H7 (cell line): Measurements from ENCODE around the gene HIVEP1. TPM values are rescaled to one million over a fixed set of nuclear protein-coding genes. Genes with fewer than 3 reads are reported as not detected.

ENCODE experiments used
- DNase-seq: peaks from one replicate; pipeline ENCODE4 v3.0.0; 2012
- H3K27me3 ChIP-seq: 2 replicates; pipeline ENCODE4 v1.6.0; 2011; ENCODE audit warnings: mild to moderate bottlenecking, low read length; ENCODE audit not compliant: control insufficient read depth, insufficient read depth
- H3K36me3 ChIP-seq: replicated peaks from 2 replicates; pipeline ENCODE4 v1.5.1; 2011; ENCODE audit warnings: low read length; ENCODE audit not compliant: control insufficient read depth, insufficient read depth
- H3K4me3 ChIP-seq: 2 replicates; pipeline ENCODE4 v1.5.1; 2011; ENCODE audit warnings: low read depth, mild to moderate bottlenecking, control low read depth, low read length, moderate library complexity; ENCODE audit not compliant: insufficient read depth
- total RNA-seq: library from RNA; depleted of rRNA; stranded (reverse); fragments of >200 nt; shearing (Covaris generic); gene quantifications from 2 replicates; pipeline ENCODE4 v1.2.3, GENCODE V29; 2014

Gene HIVEP1
- total RNA-seq, 1 experiment from 2014 or later, result 13.3 TPM

GRCh38 chr6:12112540-12113189, 100.6 kb downstream of the HIVEP1 start:
- Histone ChIP-seq H3K4me3 (no peak overlapping the region), H3K36me3 (peaks cover 2% of the 10 kb centered on the region; the same call in 1 of the 2 replicates), H3K27me3 (no peaks in the 10 kb centered on the region)
- DNase-seq, result peak; percentile 35

- DNase-seq, result no peak
- no peak overlapping the region for H3K4me3 ChIP-seq
- no peaks in the 10 kb centered on the region for H3K27me3 ChIP-seq
- peaks cover 2% of the 10 kb centered on the region; the same call in 1 of the 2 replicates for H3K36me3 ChIP-seq
Measured at GRCh38 chr6:12113190-12113577, 101.1 kb downstream of the HIVEP1 start.

GRCh38 chr6:12114055-12114503, 102.0 kb downstream of the HIVEP1 start:
- Histone ChIP-seq H3K36me3 (peaks cover 2% of the 10 kb centered on the region; the same call in 1 of the 2 replicates), H3K4me3 (no peak overlapping the region), H3K27me3 (no peaks in the 10 kb centered on the region)
- no peak for DNase-seq

GRCh38 chr6:12115001-12115400, 102.9 kb downstream of the HIVEP1 start:
- Histone ChIP-seq H3K4me3 (no peak overlapping the region), H3K27me3 (no peaks in the 10 kb centered on the region), H3K36me3 (peaks cover 1% of the 10 kb centered on the region; the same call in 1 of the 2 replicates)
- DNase-seq, result no peak

- DNase-seq, result no peak
- Histone ChIP-seq H3K4me3 (no peak overlapping the region), H3K27me3 (no peaks in the 10 kb centered on the region), H3K36me3 (peaks cover 4% of the 10 kb centered on the region)
Measured at GRCh38 chr6:12115492-12115891, 103.4 kb downstream of the HIVEP1 start.

- no peak overlapping the region for H3K4me3 ChIP-seq
- no peak for DNase-seq
- no peaks in the 10 kb centered on the region for H3K27me3 ChIP-seq
- H3K36me3 ChIP-seq, result peaks cover 4% of the 10 kb centered on the region
Measured at GRCh38 chr6:12116264-12116800, 104.2 kb downstream of the HIVEP1 start.

GRCh38 chr6:12116978-12117377, 104.9 kb downstream of the HIVEP1 start:
- Histone ChIP-seq H3K27me3 (no peaks in the 10 kb centered on the region), H3K4me3 (no peak overlapping the region), H3K36me3 (peaks cover 4% of the 10 kb centered on the region)
- DNase-seq, result no peak

- no peak for DNase-seq
- H3K36me3 ChIP-seq, result peaks cover 4% of the 10 kb centered on the region
- H3K4me3 ChIP-seq, result no peak overlapping the region
- no peaks in the 10 kb centered on the region for H3K27me3 ChIP-seq
Measured at GRCh38 chr6:12118607-12119006, 106.5 kb downstream of the HIVEP1 start.

- Histone ChIP-seq H3K4me3 (no peak overlapping the region), H3K27me3 (no peaks in the 10 kb centered on the region), H3K36me3 (peaks cover 4% of the 10 kb centered on the region)
- peak; percentile 35 for DNase-seq
Measured at GRCh38 chr6:12119085-12119588, 107.0 kb downstream of the HIVEP1 start.

- no peak overlapping the region for H3K4me3 ChIP-seq
- H3K27me3 ChIP-seq, result no peaks in the 10 kb centered on the region
- H3K36me3 ChIP-seq, result no peaks in the 10 kb centered on the region
- no peak for DNase-seq
Measured at GRCh38 chr6:12125396-12125795, 113.3 kb downstream of the HIVEP1 start.

GRCh38 chr6:12126051-12126450, 113.9 kb downstream of the HIVEP1 start:
- Histone ChIP-seq H3K4me3 (no peak overlapping the region), H3K27me3 (no peaks in the 10 kb centered on the region), H3K36me3 (no peaks in the 10 kb centered on the region)
- DNase-seq, result no peak

- Histone ChIP-seq H3K4me3 (no peak overlapping the region), H3K27me3 (no peaks in the 10 kb centered on the region), H3K36me3 (no peaks in the 10 kb centered on the region)
- DNase-seq, result no peak
Measured at GRCh38 chr6:12129523-12129922, 117.4 kb downstream of the HIVEP1 start.

- Histone ChIP-seq H3K4me3 (no peak overlapping the region), H3K36me3 (peaks cover 1% of the 10 kb centered on the region), H3K27me3 (no peaks in the 10 kb centered on the region)
- no peak for DNase-seq
Measured at GRCh38 chr6:12132351-12133222, 120.5 kb downstream of the HIVEP1 start.

- no peak for DNase-seq
- Histone ChIP-seq H3K27me3 (no peaks in the 10 kb centered on the region), H3K36me3 (peaks cover 3% of the 10 kb centered on the region), H3K4me3 (no peak overlapping the region)
Measured at GRCh38 chr6:12134581-12134980, 122.5 kb downstream of the HIVEP1 start.

GRCh38 chr6:12134991-12135390, 122.9 kb downstream of the HIVEP1 start:
- Histone ChIP-seq H3K36me3 (peaks cover 6% of the 10 kb centered on the region), H3K4me3 (no peak overlapping the region), H3K27me3 (no peaks in the 10 kb centered on the region)
- no peak for DNase-seq
